ENCODE results near the gene KDM1B. TPM values are rescaled to one million over a fixed set of nuclear protein-coding genes. Genes with fewer than 3 reads are reported as not detected.

KDM1B gene
- total and polyA plus RNA-seq, 7 donors: 7.7 to 33.4 (median 21.7) TPM

DNA sequence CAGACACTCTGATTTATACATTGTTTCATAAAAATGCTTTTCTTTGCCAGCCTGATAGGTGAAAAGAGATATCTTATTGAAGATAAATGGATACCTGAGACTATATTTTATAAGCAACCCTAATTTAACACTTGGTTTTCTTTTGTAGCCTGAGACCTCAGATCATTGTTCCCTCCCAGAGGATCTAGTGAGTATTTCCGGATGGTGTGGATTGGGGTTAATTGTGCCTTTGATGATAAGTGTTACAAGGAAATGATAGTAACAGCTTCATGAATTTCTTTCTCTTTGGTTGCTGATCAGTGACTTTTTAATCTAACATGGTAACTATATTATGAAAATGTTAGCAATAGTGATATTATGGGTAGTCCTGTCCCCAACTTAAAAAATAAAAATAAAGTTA, 30.4 kb downstream of the KDM1B start:
- H3K9me3 ChIP-seq: no peaks in the 10 kb centered on the region
- no peak overlapping the region for H3K4me3 ChIP-seq
- intact Hi-C loops (cut with DNase I): no loop called here
- TF ChIP-seq, protein P1, sequence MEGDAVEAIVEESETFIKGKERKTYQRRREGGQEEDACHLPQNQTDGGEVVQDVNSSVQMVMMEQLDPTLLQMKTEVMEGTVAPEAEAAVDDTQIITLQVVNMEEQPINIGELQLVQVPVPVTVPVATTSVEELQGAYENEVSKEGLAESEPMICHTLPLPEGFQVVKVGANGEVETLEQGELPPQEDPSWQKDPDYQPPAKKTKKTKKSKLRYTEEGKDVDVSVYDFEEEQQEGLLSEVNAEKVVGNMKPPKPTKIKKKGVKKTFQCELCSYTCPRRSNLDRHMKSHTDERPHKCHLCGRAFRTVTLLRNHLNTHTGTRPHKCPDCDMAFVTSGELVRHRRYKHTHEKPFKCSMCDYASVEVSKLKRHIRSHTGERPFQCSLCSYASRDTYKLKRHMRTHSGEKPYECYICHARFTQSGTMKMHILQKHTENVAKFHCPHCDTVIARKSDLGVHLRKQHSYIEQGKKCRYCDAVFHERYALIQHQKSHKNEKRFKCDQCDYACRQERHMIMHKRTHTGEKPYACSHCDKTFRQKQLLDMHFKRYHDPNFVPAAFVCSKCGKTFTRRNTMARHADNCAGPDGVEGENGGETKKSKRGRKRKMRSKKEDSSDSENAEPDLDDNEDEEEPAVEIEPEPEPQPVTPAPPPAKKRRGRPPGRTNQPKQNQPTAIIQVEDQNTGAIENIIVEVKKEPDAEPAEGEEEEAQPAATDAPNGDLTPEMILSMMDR (IDR thresholded peaks at IDR 0.05): no peak
- no peak overlapping the region for H3K27ac ChIP-seq
- no peak for DNase-seq
- no peaks in the 10 kb centered on the region for H3K27me3 ChIP-seq (ENCODE audit: insufficient read depth in 3 of 3, low read length in 2 of 3)
- peaks cover 0 to 25% of the 10 kb centered on the region in 2 donors for H3K36me3 ChIP-seq (ENCODE audit: insufficient read depth in 1 of 2, low read depth in 1 of 2)
- H3K4me1 ChIP-seq: no peaks in the 10 kb centered on the region
- ATAC-seq: no peak
- 81 to 85% (median 82%) methylated on average over 1 of the region's 1 CpG for WGBS, 3 donors

DNA sequence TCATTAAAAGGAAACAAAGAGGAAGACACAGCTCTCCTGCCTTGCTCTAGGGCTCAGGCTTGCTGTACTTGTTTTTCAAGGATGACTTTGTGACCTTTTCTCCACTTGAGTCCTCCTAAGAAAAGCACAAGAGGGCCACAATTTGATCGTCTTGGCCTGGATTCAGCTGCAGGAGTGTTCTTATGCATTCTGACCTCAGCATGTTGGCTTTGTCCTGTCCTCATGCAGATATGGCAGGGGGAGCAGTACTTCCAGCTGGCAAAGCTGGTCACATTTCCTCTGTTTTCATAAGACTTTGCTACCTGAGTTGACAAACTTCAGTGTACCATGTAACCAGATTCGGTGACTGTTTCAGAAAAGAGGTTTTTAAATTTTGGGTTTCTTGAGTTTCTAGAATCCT, 30.8 kb downstream of the KDM1B start:
- Histone ChIP-seq H3K4me3 (no peak overlapping the region), H3K9me3 (no peaks in the 10 kb centered on the region), H3K36me3 (ENCODE audit: insufficient read depth in 1 of 2, low read depth in 1 of 2) (peaks cover 0 to 29% of the 10 kb centered on the region in 2 donors), H3K27me3 (ENCODE audit: insufficient read depth in 3 of 3, low read length in 2 of 3) (no peaks in the 10 kb centered on the region), H3K4me1 (no peaks in the 10 kb centered on the region), H3K27ac (no peak overlapping the region)
- intact Hi-C loops (cut with DNase I): no loop called here
- TF ChIP-seq, protein P1 (IDR thresholded peaks at IDR 0.05): no peak
- WGBS, 3 donors: 47 to 63% (median 48%) methylated on average over 2 of the region's 2 CpGs
- DNase-seq: no peak
- ATAC-seq: no peak

DNA sequence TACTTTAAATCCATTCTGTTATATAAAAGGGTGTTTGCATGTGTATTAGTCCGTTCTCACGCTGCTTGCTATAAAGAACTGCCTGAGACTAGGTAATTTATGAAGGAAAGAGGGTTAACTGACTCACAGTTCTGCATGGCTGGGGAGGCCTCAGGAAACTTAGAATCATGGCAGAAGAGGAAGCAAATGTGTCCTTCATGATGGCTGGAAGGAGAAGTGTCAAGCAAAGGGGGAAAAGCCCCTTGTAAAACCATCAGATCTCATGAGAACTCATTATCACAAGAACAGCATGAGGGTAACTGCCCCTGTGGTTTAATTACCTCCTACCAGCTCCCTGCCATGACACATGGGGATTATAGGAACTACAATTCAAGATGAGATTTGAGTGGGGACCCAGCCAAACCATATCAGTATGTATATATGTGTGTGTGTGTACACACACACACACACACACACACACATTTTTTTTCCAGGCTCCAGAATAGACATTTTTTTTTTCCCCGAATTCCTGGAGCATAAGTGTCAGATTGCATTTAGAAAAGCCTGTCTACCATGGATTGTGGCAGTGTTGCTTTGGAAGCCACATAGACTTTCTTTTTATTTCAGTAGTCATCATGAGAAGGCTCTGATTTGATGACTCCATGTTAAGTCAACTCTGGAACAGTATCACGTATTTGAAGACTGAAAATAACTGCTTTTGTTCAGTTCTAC, 31.5 kb downstream of the KDM1B start:
- Histone ChIP-seq H3K36me3 (ENCODE audit: insufficient read depth in 1 of 2, low read depth in 1 of 2) (peaks cover 0 to 36% of the 10 kb centered on the region in 2 donors), H3K4me1 (no peaks in the 10 kb centered on the region), H3K27ac (no peak overlapping the region), H3K9me3 (no peaks in the 10 kb centered on the region), H3K4me3 (no peak overlapping the region), H3K27me3 (ENCODE audit: insufficient read depth in 3 of 3, low read length in 2 of 3) (no peaks in the 10 kb centered on the region)
- TF ChIP-seq, protein P1 (IDR thresholded peaks at IDR 0.05): no peak
- intact Hi-C loops (cut with DNase I): no loop called here
- 82 to 93% (median 91%) methylated on average over 4 of the region's 4 CpGs for WGBS, 3 donors
- ATAC-seq (no peak), DNase-seq (no peak)

DNA sequence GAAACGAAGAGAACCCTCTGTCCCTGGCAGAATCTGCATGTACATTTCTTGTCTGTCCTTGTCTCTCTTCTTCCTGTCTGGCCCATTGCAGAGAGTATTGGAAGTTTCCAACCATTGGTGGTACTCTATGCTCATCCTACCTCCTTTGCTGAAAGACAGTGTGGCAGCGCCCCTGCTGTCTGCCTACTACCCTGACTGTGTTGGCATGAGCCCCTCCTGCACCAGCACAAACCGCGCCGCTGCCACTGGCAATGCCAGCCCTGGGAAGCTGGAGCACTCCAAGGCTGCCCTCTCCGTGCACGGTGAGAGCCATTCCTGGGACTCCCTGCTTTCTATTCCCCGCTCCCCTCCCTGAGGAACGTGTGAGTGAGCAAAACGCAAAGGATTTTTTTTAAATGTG, 32.5 kb downstream of the KDM1B start:
- ATAC-seq (no peak), DNase-seq (no peak)
- Histone ChIP-seq H3K4me3 (no peak overlapping the region), H3K36me3 (ENCODE audit: insufficient read depth in 1 of 2, low read depth in 1 of 2) (peaks cover 0 to 46% of the 10 kb centered on the region in 2 donors), H3K27ac (no peak overlapping the region), H3K27me3 (ENCODE audit: insufficient read depth in 3 of 3, low read length in 2 of 3) (no peaks in the 10 kb centered on the region), H3K9me3 (no peaks in the 10 kb centered on the region), H3K4me1 (no peaks in the 10 kb centered on the region)
- intact Hi-C loops (cut with DNase I): no loop called here
- WGBS, 3 donors: 84 to 85% (median 85%) methylated on average over 10 of the region's 10 CpGs
- TF ChIP-seq, protein P1 (IDR thresholded peaks at IDR 0.05): no peak

DNA sequence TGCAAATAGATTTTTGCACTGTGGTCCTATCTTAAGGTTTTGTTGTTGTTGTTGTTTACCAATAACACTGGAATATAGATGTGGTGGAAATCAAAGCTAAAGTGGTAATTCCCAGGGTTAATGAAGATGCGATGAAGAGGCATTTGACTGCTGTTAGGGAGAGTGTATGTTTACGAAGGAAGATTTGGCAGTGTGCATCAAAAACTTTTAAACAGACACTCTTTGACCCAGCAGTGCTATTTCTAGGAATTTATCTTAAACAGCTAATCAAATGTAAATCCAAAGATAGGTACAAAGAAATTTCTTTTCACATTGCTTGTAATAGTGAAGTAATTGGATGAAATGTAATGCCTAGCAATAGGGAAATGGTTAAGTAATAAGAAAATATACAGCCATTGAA, 34.0 kb downstream of the KDM1B start:
- Histone ChIP-seq H3K27ac (no peak overlapping the region), H3K9me3 (no peaks in the 10 kb centered on the region), H3K4me1 (no peaks in the 10 kb centered on the region), H3K4me3 (no peak overlapping the region), H3K36me3 (ENCODE audit: insufficient read depth in 1 of 2, low read depth in 1 of 2) (peaks cover 0 to 52% of the 10 kb centered on the region in 2 donors), H3K27me3 (ENCODE audit: insufficient read depth in 3 of 3, low read length in 2 of 3) (no peaks in the 10 kb centered on the region)
- TF ChIP-seq, protein P1 (IDR thresholded peaks at IDR 0.05): no peak
- no peak for DNase-seq
- 93 to 99% (median 99%) methylated on average over 2 of the region's 2 CpGs for WGBS, 3 donors
- no peak for ATAC-seq
- intact Hi-C loops (cut with DNase I): no loop called here
